Measurements from ENCODE around the gene PABPN1.

GRCh38 chr14:23301969-23302289 is 19.3 kb upstream of the PABPN1 start:
- peak; percentile 46 for TF ChIP-seq POLR2A (IDR thresholded peaks at IDR 0.05; ENCODE audit: borderline replicate concordance, extremely low read depth, insufficient read depth, insufficient read length)
- no peak for TF ChIP-seq MAX (IDR thresholded peaks at IDR 0.05)
- no peak for TF ChIP-seq EZH2 (IDR thresholded peaks at IDR 0.05)
